ENCODE measurements around the gene MOSPD2. TPM values are rescaled to one million over a fixed set of nuclear protein-coding genes. Genes with fewer than 3 reads are reported as not detected.

MOSPD2 gene
- total and polyA plus RNA-seq, 2 donors (not counting 1 experiment from before 2014, with no cell fraction given), result 16.0 to 30.2 TPM

GRCh38 chrX:14915596-14915995 is 42.4 kb downstream of the MOSPD2 start:
- H3K4me1 ChIP-seq (ENCODE audit: control insufficient read depth, extremely low read depth, insufficient read depth, low read length), result no peaks in the 10 kb centered on the region
- no peak overlapping the region for H2AFZ ChIP-seq (ENCODE audit: low read length)
- no peak overlapping the region for H3K4me3 ChIP-seq (replicated peaks in 1 of 4; ENCODE audit: control extremely low read depth in 1 of 4, insufficient read depth in 1 of 4, low read depth in 3 of 4, low read length in 4 of 4)
- no peaks in the 10 kb centered on the region for H3K27me3 ChIP-seq (ENCODE audit: control insufficient read depth, insufficient read depth, low read length)
- no peaks in the 10 kb centered on the region for H3K9me3 ChIP-seq (ENCODE audit: control insufficient read depth, insufficient read depth, low read depth, low read length)
- H3K79me2 ChIP-seq (ENCODE audit: control insufficient read depth, insufficient read depth, low read length), result no peaks in the 10 kb centered on the region
- no peak overlapping the region for H3K4me2 ChIP-seq (ENCODE audit: extremely low read depth, insufficient read depth, low read length)
- no peak overlapping the region for H3K9ac ChIP-seq (ENCODE audit: insufficient read depth, low read length)
- H4K20me1 ChIP-seq (ENCODE audit: control insufficient read depth, extremely low read depth, insufficient read depth, low read length), result no peaks in the 10 kb centered on the region
- DNase-seq (ENCODE audit: low read depth in 2 of 2), result no peak
- no peaks in the 10 kb centered on the region for H3K36me3 ChIP-seq (ENCODE audit: control insufficient read depth, insufficient read depth, low read length)
- TF ChIP-seq EZH2 (IDR thresholded peaks at IDR 0.05; ENCODE audit: low read length, missing control alignments), result no peak
- H3K27ac ChIP-seq (ENCODE audit: insufficient read depth, low read length), result peak overlapping the region; percentile 47

- no peaks in the 10 kb centered on the region for H3K9me3 ChIP-seq (ENCODE audit: control insufficient read depth, insufficient read depth, low read depth, low read length)
- no peaks in the 10 kb centered on the region for H3K4me1 ChIP-seq (ENCODE audit: control insufficient read depth, extremely low read depth, insufficient read depth, low read length)
- no peaks in the 10 kb centered on the region for H3K36me3 ChIP-seq (ENCODE audit: control insufficient read depth, insufficient read depth, low read length)
- H3K4me2 ChIP-seq (ENCODE audit: extremely low read depth, insufficient read depth, low read length), result no peak overlapping the region
- TF ChIP-seq EZH2 (IDR thresholded peaks at IDR 0.05; ENCODE audit: low read length, missing control alignments), result no peak
- no peak for TF ChIP-seq CTCF (conservative IDR thresholded peaks at IDR 0.05 in 1 of 2, IDR thresholded peaks at IDR 0.05 in 1 of 2; ENCODE audit: low read depth in 1 of 2, low read length in 2 of 2)
- H3K79me2 ChIP-seq (ENCODE audit: control insufficient read depth, insufficient read depth, low read length), result no peaks in the 10 kb centered on the region
- peak; percentile 17 to 88 for DNase-seq (ENCODE audit: low read depth in 2 of 2)
- H4K20me1 ChIP-seq (ENCODE audit: control insufficient read depth, extremely low read depth, insufficient read depth, low read length), result no peaks in the 10 kb centered on the region
- no peak overlapping the region for H3K9ac ChIP-seq (ENCODE audit: insufficient read depth, low read length)
- peak overlapping the region; percentile 47 for H3K27ac ChIP-seq (ENCODE audit: insufficient read depth, low read length)
- H3K27me3 ChIP-seq (ENCODE audit: control insufficient read depth, insufficient read depth, low read length), result no peaks in the 10 kb centered on the region
- no peak overlapping the region for H2AFZ ChIP-seq (ENCODE audit: low read length)
- H3K4me3 ChIP-seq (replicated peaks in 1 of 4; ENCODE audit: control extremely low read depth in 1 of 4, insufficient read depth in 1 of 4, low read depth in 3 of 4, low read length in 4 of 4), result no peak overlapping the region
These were observed 42.9 kb downstream of the MOSPD2 start for GRCh38 chrX:14916017-14916674.

- no peak overlapping the region for H3K27ac ChIP-seq (ENCODE audit: insufficient read depth, low read length)
- TF ChIP-seq CTCF (conservative IDR thresholded peaks at IDR 0.05 in 1 of 2, IDR thresholded peaks at IDR 0.05 in 1 of 2; ENCODE audit: low read depth in 1 of 2, low read length in 2 of 2), result no peak
- no peaks in the 10 kb centered on the region for H4K20me1 ChIP-seq (ENCODE audit: control insufficient read depth, extremely low read depth, insufficient read depth, low read length)
- no peaks in the 10 kb centered on the region for H3K27me3 ChIP-seq (ENCODE audit: control insufficient read depth, insufficient read depth, low read length)
- H3K4me1 ChIP-seq (ENCODE audit: control insufficient read depth, extremely low read depth, insufficient read depth, low read length), result no peaks in the 10 kb centered on the region
- no peaks in the 10 kb centered on the region for H3K79me2 ChIP-seq (ENCODE audit: control insufficient read depth, insufficient read depth, low read length)
- H3K36me3 ChIP-seq (ENCODE audit: control insufficient read depth, insufficient read depth, low read length), result no peaks in the 10 kb centered on the region
- no peak overlapping the region for H2AFZ ChIP-seq (ENCODE audit: low read length)
- H3K4me2 ChIP-seq (ENCODE audit: extremely low read depth, insufficient read depth, low read length), result no peak overlapping the region
- no peak overlapping the region for H3K4me3 ChIP-seq (replicated peaks in 1 of 4; ENCODE audit: control extremely low read depth in 1 of 4, insufficient read depth in 1 of 4, low read depth in 3 of 4, low read length in 4 of 4)
- H3K9me3 ChIP-seq (ENCODE audit: control insufficient read depth, insufficient read depth, low read depth, low read length), result no peaks in the 10 kb centered on the region
- DNase-seq (ENCODE audit: low read depth in 2 of 2), result peak in 1 of 2 donors; percentile 5
- H3K9ac ChIP-seq (ENCODE audit: insufficient read depth, low read length), result no peak overlapping the region
These were observed 46.2 kb downstream of the MOSPD2 start for GRCh38 chrX:14919407-14919806.
